H1 (cell line): ENCODE measurements around the gene HNRNPM.

ENCODE experiments used
- BRCA1 ChIP-seq: IDR thresholded peaks from 2 replicates; pipeline ENCODE4 v1.6.1; 2012; ENCODE audit warnings: low read depth, low read length, improper control_type of control experiment
- CTCF ChIP-seq, 3 experiments: IDR thresholded peaks; 1 replicate in 2 of 3; 2 replicates in 1 of 3; pipeline versions ENCODE4 v1.5.1 to v1.6.1; 2011; ENCODE audit warnings: low read length in 3 of 3, mild to moderate bottlenecking in 3 of 3, inconsistent platforms in 2 of 3, low read depth in 1 of 3, moderate library complexity in 1 of 3; ENCODE audit not compliant: insufficient read depth in 1 of 3; ENCODE audit errors: control extremely low read depth in 1 of 3
- JUND ChIP-seq: IDR thresholded peaks from 2 replicates; pipeline ENCODE4 v1.6.1; 2011; ENCODE audit warnings: mild to moderate bottlenecking, improper control_type of control experiment, low read length
- MAFK ChIP-seq: IDR thresholded peaks from 2 replicates; pipeline ENCODE4 v1.6.1; 2012; ENCODE audit warnings: low read depth, mild to moderate bottlenecking, improper control_type of control experiment, low read length
- POLR2A ChIP-seq, 2 experiments: IDR thresholded peaks; 1 replicate in 1 of 2; 2 replicates in 1 of 2; pipeline ENCODE4 v1.6.1; 2011; ENCODE audit warnings: low read depth in 2 of 2, low read length in 2 of 2, mild to moderate bottlenecking in 2 of 2; ENCODE audit errors: control extremely low read depth in 1 of 2
- POLR2AphosphoS5 ChIP-seq: IDR thresholded peaks from 2 replicates; pipeline ENCODE4 v1.6.1; 2011; ENCODE audit warnings: low read depth, low read length
- SIX5 ChIP-seq: IDR thresholded peaks from 2 replicates; pipeline ENCODE4 v1.6.1; 2011; ENCODE audit warnings: mild to moderate bottlenecking, low read depth, low read length

- TF ChIP-seq MAFK = no peak
- TF ChIP-seq CTCF (IDR thresholded peaks at IDR 0.05; ENCODE audit: control extremely low read depth in 1 of 3, insufficient read depth in 1 of 3, low read depth in 1 of 3, low read length in 3 of 3) = no peak
- no peak for TF ChIP-seq POLR2A (IDR thresholded peaks at IDR 0.05; ENCODE audit: control extremely low read depth in 1 of 2, low read depth in 2 of 2, low read length in 2 of 2)
- no peak for TF ChIP-seq SIX5
- no peak for TF ChIP-seq POLR2AphosphoS5
- no peak for TF ChIP-seq JUND
- no peak for TF ChIP-seq BRCA1
These were observed 40.2 kb upstream of the HNRNPM start for GRCh38 chr19:8404391-8405151.
